NCI-H2227 (cell line): Measurements from ENCODE around the gene CNRIP1.

ENCODE experiments used
- DNase-seq: peaks from one replicate; lab custom pipeline; 2025; ENCODE audit not compliant: unreplicated experiment; lab: John Stamatoyannopoulos, UW

Gene CNRIP1

DNA sequence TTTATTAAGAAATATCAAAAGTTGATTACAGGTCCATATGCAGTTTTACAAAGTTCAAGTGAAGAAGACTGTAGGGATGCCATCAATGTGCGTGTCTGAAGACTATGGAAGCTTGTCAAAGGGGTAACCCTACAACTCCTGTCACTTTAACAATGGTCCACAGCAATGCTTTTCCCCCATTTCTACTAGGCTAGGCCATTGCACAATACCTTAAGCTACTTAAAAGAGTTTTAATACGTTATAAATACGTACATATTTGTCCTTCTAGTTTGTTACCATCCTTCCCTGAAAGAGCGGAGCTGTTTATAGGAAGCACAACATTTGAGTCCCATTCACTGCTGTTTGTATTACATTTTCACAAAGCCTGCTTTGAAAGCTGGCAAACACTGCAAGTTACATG is 26.7 kb downstream of the CNRIP1 start:
- DNase-seq, result no peak

DNA sequence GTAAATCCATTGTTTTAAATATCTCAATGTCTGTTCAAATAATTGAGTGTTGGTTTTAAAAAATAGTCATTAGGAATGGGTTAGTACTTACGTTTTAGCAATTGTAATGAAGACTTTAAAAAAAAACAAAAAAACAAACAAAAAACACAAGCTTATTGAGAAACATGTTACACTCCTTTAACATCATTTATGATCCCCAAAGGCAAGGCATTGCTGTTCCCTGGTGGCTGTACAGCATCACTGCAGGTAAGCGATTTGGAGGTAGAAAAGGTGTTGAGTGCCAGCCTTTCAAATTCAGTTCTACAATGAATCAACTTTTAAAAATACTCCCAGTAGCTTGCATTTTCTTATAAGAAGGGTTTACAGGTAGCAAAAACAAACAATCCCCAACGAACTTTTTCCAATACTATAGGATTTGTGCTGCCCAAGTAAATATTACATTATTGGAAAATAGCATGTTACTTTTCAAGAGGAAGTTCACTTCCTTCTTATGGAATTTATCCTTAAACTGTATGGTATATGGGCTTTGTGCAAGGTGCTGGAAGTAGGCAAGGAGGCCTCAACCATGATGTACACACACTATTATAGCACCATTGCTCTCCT is 27.5 kb downstream of the CNRIP1 start:
- DNase-seq, result peak; percentile 52

- no peak for DNase-seq
These were observed 28.4 kb downstream of the CNRIP1 start for GRCh38 chr2:68291314-68291713.

DNA sequence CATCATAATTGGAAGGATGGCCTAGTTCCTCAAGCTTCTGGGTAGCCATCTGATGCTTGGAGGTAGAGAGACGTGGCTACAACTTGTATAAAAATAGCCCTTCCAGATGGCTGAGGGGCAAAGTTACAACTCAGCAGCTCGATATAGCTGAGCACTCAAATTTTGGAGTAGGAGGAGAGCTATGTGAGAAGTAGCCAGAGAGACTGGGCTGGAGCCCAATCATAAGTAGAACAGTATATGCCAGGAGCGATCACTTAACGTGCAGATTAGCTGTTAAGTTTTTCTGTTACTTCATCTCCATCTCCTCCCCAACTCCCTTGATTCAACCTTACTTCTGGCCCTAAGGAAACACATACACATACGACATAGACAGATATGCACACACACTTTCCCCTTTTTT is 28.8 kb downstream of the CNRIP1 start:
- no peak for DNase-seq

DNA sequence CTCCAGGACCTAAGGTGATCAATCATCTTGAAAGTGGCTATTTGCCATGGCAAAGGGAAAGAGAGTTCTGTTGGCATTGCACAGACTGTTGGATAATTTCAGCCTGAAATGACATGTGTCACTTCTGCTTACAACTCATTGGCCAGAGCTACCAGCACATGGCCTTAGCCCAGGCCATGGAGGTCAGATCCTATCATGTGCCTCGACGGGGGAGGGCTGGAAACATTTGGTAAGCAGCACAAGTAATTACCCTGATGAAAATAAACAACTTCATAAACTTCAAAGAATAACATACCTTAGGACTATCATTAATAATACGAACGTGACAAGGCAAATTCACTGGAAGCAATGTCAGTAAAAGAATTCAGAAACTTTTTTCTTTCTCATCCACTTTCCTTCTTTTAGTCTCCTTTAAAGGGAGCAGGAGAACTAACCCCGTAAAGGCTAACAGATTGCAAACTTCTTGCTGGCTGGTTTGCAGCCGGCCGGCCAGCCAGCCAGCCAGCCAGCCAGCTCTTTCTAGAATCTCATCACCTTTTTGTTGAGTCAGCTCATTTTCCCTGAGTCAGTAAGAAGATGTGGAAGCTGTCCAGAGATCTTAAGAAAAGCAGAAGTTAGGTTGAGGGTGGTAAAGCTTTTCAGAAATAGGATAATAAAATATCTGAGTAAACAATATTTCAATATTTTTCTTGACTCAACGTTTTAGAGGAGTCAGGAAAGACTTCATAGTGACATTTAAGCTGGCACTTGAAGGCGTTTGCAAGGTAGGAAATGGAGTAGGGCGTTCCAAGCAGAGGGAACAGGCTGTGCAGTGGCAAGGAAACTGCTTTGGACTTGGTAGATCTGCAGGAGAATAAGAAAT is 31.9 kb downstream of the CNRIP1 start:
- DNase-seq, result peak; percentile 7

DNA sequence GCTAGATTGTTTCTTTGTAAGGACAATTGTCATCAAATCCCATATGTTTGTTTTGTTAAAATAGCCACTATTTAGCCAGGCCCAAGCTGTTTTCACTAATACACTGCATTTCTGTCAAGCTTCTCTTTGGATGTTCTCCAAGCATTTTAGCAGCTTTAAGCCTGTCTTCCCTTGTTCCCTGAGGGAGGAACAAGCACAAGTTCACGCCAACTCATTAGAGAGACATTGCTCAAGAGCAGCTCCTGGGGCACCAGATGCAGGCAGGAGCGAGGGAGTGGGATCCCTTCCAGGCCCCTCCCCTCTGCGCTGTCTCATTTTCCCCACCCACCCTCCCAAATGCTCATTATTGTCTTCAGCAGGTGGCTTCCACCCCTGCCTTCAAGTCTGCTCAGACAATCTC is 34.9 kb downstream of the CNRIP1 start:
- peak; percentile 16 for DNase-seq

GRCh38 chr2:68283419-68283812 is 36.3 kb downstream of the CNRIP1 start:
- DNase-seq, result no peak

GRCh38 chr2:68282811-68283418 is 36.8 kb downstream of the CNRIP1 start:
- DNase-seq, result peak; percentile 41

DNA sequence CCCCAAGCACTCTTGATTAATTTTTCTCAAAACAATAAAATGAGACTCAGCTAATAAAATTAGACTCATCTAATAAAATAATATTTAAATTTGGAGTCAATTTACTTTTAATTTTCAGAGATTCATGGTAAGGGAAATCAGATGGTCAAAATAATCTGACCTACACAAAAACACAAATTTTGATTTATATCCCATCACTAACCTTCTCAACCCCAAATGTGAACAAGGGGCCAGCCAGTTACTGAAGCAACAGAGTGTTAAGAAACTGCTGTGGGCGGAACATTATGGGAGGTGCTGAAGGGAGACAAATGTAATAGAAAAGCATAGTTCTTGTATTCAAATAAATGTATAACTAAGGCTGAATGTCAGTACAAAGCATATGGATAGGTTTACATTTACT is 39.0 kb downstream of the CNRIP1 start:
- DNase-seq, result no peak

GRCh38 chr2:68280348-68280747 is 39.4 kb downstream of the CNRIP1 start:
- DNase-seq, result no peak

DNA sequence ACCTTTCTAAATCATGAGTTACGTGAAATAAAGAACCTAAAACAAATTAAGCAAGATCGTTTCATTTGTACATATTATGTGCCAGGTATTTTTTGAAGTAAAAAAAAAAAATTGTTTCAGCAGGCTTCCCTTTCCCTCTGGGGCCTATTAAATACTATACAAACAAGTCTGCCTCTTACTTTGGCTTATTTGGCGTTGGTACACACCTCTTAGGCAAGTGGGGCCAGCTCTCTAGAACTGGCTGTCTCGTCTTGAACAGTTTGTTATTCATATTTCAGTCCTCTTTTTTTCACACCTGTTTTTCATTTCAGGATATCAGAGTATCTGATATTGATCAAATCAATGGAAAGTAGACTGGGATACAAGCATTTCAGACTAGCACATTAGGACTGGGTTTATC is 40.1 kb downstream of the CNRIP1 start:
- DNase-seq, result no peak

DNA sequence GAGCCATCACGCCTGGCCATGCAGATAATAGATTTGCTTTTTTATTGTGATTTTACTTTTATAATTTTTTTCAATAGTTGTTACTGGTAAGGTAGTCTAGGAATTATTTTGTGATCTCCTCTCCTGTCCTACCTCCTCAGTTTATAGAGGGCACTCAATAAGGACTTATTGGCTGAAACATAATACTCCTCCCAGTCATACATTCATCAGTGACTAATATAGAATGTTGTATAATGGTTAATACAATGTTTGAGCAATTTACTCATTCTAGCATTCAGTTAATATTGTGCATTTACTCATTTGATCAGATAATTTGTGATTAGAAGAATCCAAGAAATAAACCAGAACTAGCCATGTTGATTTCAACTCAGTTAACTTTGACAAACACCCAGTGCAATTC is 41.6 kb downstream of the CNRIP1 start:
- no peak for DNase-seq

DNA sequence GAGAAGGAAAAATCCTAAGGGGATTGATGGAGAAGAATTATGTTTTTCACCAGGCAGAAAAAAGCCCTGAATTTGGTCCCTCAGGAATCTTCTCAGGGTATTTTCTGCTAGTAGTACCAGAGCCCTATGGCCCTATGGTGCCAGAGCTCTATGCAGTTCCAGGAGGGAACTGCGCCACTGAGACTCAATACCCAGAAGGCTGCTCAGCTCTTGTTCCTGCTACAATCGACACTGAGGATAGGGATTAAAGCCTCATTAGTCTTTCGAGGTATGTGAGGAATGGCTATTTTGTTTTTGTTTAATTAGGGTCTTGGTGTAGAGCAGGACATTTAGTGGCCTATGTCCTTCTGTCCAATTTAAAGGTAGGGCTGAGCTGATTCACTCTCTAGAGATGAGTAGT is 45.7 kb downstream of the CNRIP1 start:
- no peak for DNase-seq

- DNase-seq, result no peak
These were observed 47.3 kb downstream of the CNRIP1 start for GRCh38 chr2:68272246-68272994.

GRCh38 chr2:68266655-68267054 is 53.1 kb downstream of the CNRIP1 start:
- no peak for DNase-seq

GRCh38 chr2:68263632-68264031 is 56.1 kb downstream of the CNRIP1 start:
- DNase-seq, result peak; percentile 22

- DNase-seq, result no peak
These were observed 60.9 kb downstream of the CNRIP1 start for GRCh38 chr2:68258851-68259250.

DNA sequence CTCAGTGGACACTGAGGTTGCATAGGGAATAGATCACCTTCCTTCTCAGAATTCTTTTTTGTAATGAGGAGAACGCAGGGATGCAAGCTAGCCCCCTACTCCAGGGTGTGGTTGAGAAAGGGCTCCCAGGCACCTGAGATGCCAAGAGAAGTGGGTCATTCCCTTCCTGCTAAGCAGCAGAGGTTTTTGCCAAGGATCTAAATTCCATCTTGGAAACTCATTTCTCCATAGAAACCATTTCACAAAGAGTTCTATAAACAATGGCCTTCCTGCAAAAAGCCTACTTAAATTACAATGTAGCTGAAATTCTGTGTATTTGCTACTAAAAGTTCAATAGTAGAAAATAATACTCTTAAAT is 63.7 kb downstream of the CNRIP1 start:
- DNase-seq, result no peak

DNA sequence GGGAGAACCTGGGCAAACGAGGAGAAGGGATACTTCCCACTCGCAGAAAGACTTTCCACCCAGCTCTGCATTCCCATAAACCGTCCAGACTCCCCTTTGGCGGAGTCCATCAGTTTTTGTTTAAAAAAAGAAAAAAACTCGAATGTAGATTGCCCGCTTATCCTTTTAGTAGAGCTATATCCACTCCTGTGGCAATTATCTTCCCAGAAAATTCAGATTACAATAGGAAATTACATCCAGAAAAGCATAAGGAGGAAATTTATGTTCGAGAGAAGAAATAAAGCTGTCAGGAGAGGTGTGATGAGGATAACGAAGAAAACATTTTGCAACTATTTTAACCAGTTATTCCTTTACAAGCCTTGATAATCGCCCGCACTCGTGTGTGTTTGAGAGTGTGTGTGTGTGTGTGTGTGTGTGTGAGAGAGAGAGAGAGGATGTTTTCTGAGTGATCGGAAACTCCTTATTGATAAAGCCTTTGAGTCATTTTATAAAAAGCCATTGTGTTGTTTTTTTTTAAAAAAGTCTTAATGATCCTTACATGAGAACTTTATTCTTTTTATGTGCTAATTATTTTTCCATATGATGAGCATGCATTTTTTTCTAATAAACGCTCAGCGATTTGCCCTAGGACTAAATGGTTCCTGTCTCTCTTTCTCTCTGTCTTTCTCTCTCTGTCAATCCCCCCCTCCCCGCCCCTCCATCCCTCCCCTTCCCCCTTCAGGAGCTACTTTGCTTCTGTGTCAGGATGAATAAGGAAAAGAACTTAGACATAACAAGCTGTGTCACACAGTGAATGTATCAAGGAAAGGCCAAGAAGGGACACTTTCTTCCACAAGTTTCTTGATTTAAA is 66.3 kb downstream of the CNRIP1 start:
- peak; percentile 29 for DNase-seq

DNA sequence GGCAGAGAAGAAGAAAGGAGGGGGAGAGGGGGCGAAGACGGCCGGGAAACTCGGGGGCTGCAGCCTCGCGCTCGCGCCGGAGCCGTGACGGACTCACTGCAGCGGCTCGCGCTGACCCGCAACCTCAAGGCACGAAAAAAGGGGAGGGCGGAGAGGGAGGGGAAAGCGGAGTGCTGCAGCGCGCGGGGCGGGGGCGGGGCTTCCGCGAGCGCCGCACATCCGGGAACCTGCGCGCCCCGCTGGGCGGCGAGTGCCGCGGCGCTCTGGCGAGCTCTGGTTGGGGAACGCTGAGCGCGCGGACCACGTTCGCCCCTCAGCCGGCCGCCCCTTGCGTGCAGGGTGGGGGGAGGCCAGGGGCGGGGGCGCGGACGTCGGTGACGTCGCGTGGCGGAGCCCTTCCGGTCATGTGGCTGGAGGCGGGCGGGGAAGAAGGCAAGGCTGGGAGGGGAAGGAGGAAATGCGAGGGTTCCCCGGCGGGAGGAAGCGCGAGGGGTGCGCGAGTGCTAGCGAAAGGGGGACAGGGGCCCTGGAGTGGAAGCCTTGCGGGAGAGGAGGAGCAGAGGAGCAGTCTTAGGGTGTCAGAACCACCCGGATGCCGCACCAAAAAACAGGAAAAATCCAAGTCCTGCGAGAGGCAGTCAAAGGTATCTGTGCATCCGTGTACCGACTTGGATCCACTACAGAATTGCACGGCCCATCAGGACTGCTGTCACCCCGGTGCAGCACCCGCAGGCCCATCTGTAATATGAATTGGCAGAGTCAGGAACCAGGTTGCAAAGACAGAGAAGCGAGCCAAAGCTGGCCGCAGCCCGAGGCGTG is 67.1 kb downstream of the CNRIP1 start, which contains the start of gene PPP3R1:
PPP3R1 (minus strand) TSS at position 133 of the 819 bp plus-strand sequence. CDS start 405 bp downstream, outside the sequence.
- DNase-seq, result peak; percentile 98
